Measurements from ENCODE around the gene SERPINB10. TPM values are rescaled to one million over a fixed set of nuclear protein-coding genes. Genes with fewer than 3 reads are reported as not detected.

The SERPINB10 gene
- total RNA-seq, 2 donors from 2014 or later, result not detected

DNA sequence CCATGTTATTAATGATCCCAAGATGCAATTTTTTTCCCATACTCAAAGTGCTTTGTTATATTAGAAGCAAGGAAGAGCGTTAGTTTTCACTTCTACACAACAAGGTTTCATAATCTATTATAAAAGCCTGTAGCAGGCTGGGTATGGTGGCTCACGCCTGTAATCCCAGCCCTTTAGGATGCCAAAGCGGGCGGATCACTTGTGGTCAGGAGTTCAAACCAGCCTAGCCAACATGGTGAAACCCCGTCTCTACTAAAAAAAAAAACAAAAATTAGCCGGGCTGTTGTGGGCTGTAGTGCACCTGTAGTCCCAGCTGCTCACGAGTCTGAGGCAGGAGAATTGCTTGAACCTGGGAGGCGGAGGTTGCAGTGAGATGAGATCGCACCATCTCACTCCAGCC lies 39.2 kb upstream of the SERPINB10 start:
- ATAC-seq (ENCODE audit: insufficient number of reproducible peaks, low FRiP score, low read depth) (no peak), DNase-seq (ENCODE audit: low spot score) (no peak)
- H3K27ac ChIP-seq, result no peak overlapping the region
- H3K27me3 ChIP-seq (replicated peaks; ENCODE audit: insufficient read depth), result no peaks in the 10 kb centered on the region
- H3K4me3 ChIP-seq, result no peak overlapping the region
- TF ChIP-seq, protein P1, sequence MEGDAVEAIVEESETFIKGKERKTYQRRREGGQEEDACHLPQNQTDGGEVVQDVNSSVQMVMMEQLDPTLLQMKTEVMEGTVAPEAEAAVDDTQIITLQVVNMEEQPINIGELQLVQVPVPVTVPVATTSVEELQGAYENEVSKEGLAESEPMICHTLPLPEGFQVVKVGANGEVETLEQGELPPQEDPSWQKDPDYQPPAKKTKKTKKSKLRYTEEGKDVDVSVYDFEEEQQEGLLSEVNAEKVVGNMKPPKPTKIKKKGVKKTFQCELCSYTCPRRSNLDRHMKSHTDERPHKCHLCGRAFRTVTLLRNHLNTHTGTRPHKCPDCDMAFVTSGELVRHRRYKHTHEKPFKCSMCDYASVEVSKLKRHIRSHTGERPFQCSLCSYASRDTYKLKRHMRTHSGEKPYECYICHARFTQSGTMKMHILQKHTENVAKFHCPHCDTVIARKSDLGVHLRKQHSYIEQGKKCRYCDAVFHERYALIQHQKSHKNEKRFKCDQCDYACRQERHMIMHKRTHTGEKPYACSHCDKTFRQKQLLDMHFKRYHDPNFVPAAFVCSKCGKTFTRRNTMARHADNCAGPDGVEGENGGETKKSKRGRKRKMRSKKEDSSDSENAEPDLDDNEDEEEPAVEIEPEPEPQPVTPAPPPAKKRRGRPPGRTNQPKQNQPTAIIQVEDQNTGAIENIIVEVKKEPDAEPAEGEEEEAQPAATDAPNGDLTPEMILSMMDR (IDR thresholded peaks at IDR 0.05), result no peak
- H3K36me3 ChIP-seq, result no peaks in the 10 kb centered on the region
- H3K4me1 ChIP-seq (ENCODE audit: control insufficient read depth in 1 of 2, low read depth in 2 of 2), result no peaks in the 10 kb centered on the region
- no peaks in the 10 kb centered on the region for H3K9me3 ChIP-seq

DNA sequence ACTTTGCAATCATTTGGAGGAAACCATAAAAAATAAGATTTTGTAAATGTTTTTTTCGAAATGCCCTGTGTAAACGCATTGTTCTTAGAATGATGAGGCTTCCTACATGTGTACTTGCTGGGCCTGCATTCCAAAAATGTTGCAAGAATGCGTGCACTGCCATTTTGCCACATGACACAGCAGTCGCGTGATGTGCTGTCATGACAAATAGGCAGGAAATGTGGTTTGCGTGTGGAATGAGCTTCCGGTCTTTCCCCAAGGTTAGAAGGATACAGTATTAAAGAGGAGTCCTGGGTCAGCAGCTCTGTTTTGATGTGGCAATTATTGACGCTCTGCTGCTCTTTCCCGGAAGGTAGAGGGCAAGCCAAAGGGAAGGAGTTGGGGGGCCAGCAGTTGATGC lies 38.4 kb upstream of the SERPINB10 start:
- Histone ChIP-seq H3K36me3 (no peaks in the 10 kb centered on the region), H3K9me3 (no peaks in the 10 kb centered on the region), H3K27me3 (replicated peaks; ENCODE audit: insufficient read depth) (no peaks in the 10 kb centered on the region), H3K4me1 (ENCODE audit: control insufficient read depth in 1 of 2, low read depth in 2 of 2) (no peaks in the 10 kb centered on the region), H3K4me3 (no peak overlapping the region), H3K27ac (no peak overlapping the region)
- TF ChIP-seq, protein P1 (IDR thresholded peaks at IDR 0.05), result no peak
- DNase-seq (ENCODE audit: low spot score), result no peak
- ATAC-seq (ENCODE audit: insufficient number of reproducible peaks, low FRiP score, low read depth), result no peak

DNA sequence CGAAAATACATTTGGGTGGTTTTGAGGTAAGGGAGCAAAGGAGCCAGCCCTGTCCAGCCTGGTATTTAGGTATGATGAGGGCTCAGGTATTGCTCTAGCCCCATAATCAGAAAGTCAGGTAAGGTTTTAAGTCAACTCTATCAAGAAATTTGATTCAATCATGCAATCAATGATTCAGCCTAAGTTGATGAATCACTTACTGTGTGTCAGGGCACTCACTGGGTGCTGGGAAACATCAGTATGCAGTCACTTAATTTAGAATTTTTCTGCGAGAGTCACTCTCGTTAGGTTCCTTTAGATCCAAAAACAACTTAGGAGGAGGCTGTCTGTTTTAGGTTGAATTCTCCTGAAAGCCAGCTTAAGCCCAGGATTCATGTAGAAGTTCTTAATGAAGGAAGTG lies 37.9 kb upstream of the SERPINB10 start:
- no peaks in the 10 kb centered on the region for H3K9me3 ChIP-seq
- no peaks in the 10 kb centered on the region for H3K4me1 ChIP-seq (ENCODE audit: control insufficient read depth in 1 of 2, low read depth in 2 of 2)
- TF ChIP-seq, protein P1 (IDR thresholded peaks at IDR 0.05), result no peak
- no peak overlapping the region for H3K27ac ChIP-seq
- no peaks in the 10 kb centered on the region for H3K27me3 ChIP-seq (replicated peaks; ENCODE audit: insufficient read depth)
- ATAC-seq (ENCODE audit: insufficient number of reproducible peaks, low FRiP score, low read depth) (no peak), DNase-seq (ENCODE audit: low spot score) (no peak)
- no peak overlapping the region for H3K4me3 ChIP-seq
- H3K36me3 ChIP-seq, result no peaks in the 10 kb centered on the region

DNA sequence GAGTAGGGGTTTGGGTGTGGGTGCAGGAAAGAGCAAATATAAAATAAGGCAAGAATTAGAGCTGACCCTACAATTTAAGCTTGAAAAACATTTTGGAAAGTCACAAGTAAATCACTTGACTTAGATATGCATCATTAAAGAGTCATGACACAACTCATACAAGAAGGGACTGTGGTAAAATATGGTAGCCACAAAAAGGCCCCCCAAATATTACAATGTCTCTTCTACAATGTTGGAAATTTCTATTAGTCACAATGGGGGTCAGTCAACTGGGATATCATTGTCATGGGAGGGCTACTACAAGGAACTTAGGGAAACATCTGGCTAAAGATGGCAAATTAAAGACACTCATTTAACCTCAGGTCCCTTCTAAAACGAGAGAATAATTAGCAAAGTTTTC lies 35.9 kb upstream of the SERPINB10 start:
- TF ChIP-seq, protein P1 (IDR thresholded peaks at IDR 0.05), result no peak
- Histone ChIP-seq H3K9me3 (no peaks in the 10 kb centered on the region), H3K4me1 (ENCODE audit: control insufficient read depth in 1 of 2, low read depth in 2 of 2) (no peaks in the 10 kb centered on the region), H3K27ac (no peak overlapping the region), H3K27me3 (replicated peaks; ENCODE audit: insufficient read depth) (no peaks in the 10 kb centered on the region), H3K36me3 (no peaks in the 10 kb centered on the region), H3K4me3 (no peak overlapping the region)
- DNase-seq (ENCODE audit: low spot score), result no peak
- ATAC-seq (ENCODE audit: insufficient number of reproducible peaks, low FRiP score, low read depth), result no peak

DNA sequence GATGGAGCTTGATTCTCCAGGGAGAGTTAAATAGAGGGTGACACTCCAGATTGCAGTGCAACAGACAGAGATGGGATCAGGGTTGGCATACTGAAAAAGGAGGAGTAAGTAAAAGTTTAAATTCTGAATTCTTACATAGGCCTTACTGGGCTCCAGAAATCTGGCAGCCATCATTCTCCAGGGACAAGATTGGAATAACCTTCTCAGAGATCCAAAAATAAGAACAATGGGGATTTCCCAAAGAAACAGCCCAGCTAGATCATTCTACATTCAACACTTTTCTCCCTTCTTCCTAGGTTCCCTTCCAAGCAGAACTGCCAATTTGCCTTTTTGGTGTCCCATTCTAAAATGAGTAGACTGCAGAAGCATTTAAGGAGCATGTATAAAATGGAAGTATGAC lies 35.2 kb upstream of the SERPINB10 start:
- H3K36me3 ChIP-seq, result no peaks in the 10 kb centered on the region
- ATAC-seq (ENCODE audit: insufficient number of reproducible peaks, low FRiP score, low read depth) (no peak), DNase-seq (ENCODE audit: low spot score) (no peak)
- no peaks in the 10 kb centered on the region for H3K4me1 ChIP-seq (ENCODE audit: control insufficient read depth in 1 of 2, low read depth in 2 of 2)
- TF ChIP-seq, protein P1 (IDR thresholded peaks at IDR 0.05), result no peak
- no peak overlapping the region for H3K27ac ChIP-seq
- no peaks in the 10 kb centered on the region for H3K27me3 ChIP-seq (replicated peaks; ENCODE audit: insufficient read depth)
- H3K9me3 ChIP-seq, result no peaks in the 10 kb centered on the region
- H3K4me3 ChIP-seq, result no peak overlapping the region
